Measurements from ENCODE around the gene HTT. TPM values are rescaled to one million over a fixed set of nuclear protein-coding genes. Genes with fewer than 3 reads are reported as not detected.
"Not testable (repeated sequence)": the region's sequence is repeated elsewhere in the genome, so short reads cannot be mapped to it uniquely, and the experiment has no call there.

The HTT gene
- total RNA-seq, 4 donors from 2014 or later, result 31.1 to 48.6 (median 43.0) TPM

DNA sequence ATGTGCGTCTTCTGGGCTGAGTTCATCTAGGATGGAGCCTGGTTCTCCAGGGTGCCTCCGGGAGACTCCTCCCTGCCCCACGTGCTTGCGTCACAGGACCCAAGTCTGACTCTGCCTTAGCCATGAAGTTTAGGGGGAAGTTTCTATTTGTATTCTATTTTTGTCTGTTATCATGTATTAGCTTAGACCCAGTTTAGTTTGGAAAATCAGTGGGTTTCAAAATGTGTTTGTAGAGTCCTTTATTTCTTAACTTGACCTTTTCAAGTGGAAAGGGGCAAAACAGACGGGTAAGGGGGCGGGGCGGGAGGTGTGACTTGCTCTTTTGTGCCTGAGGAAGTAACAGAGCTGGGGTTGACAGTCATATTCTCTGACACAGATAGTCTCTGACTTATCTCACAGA lies 86.0 kb downstream of the HTT start:
- Histone ChIP-seq H3K36me3 (peaks cover 0 to 79% of the 10 kb centered on the region in 2 donors), H3K4me1 (no peaks in the 10 kb centered on the region), H3K9me3 (peaks cover 0 to 17% (median 0%) of the 10 kb centered on the region in 3 donors), H3K27me3 (no peaks in the 10 kb centered on the region), H3K27ac (no peak overlapping the region), H3K4me3 (no peak overlapping the region)
- ATAC-seq, result no peak
- WGBS, 2 donors (ENCODE audit: low coverage in 1 of 2), result 85 to 90% methylated on average over 6 to 7 of the region's 7 CpGs
- TF ChIP-seq POLR2AphosphoS5 (IDR thresholded peaks at IDR 0.05) (no peak), POLR2A (IDR thresholded peaks at IDR 0.05) (no peak), EP300 (IDR thresholded peaks at IDR 0.05) (no peak)
- TF ChIP-seq, protein P1, sequence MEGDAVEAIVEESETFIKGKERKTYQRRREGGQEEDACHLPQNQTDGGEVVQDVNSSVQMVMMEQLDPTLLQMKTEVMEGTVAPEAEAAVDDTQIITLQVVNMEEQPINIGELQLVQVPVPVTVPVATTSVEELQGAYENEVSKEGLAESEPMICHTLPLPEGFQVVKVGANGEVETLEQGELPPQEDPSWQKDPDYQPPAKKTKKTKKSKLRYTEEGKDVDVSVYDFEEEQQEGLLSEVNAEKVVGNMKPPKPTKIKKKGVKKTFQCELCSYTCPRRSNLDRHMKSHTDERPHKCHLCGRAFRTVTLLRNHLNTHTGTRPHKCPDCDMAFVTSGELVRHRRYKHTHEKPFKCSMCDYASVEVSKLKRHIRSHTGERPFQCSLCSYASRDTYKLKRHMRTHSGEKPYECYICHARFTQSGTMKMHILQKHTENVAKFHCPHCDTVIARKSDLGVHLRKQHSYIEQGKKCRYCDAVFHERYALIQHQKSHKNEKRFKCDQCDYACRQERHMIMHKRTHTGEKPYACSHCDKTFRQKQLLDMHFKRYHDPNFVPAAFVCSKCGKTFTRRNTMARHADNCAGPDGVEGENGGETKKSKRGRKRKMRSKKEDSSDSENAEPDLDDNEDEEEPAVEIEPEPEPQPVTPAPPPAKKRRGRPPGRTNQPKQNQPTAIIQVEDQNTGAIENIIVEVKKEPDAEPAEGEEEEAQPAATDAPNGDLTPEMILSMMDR (IDR thresholded peaks at IDR 0.05), result no peak

DNA sequence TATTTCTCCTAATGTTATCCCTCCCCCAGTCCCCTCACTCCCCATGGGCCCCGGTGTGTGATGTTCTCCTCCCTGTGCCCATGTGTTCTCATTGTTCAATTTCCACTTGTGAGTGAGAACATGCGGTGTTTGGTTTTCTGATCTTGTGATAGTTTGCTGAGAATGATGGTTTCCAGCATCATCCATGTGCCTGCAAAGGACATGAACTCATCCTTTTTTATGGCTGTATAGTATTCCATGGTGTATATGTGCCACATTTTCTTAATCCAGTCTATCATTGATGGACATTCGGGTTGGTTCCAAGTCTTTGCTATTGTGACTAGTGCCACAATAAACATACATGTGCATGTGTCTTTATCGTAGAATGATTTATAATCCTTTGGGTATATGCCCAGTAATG lies 86.6 kb downstream of the HTT start:
- 98 to 100% methylated on average over 3 of the region's 4 CpGs for WGBS, 2 donors (ENCODE audit: low coverage in 1 of 2)
- H3K4me1 ChIP-seq, ATAC-seq: not testable (repeated sequence)

DNA sequence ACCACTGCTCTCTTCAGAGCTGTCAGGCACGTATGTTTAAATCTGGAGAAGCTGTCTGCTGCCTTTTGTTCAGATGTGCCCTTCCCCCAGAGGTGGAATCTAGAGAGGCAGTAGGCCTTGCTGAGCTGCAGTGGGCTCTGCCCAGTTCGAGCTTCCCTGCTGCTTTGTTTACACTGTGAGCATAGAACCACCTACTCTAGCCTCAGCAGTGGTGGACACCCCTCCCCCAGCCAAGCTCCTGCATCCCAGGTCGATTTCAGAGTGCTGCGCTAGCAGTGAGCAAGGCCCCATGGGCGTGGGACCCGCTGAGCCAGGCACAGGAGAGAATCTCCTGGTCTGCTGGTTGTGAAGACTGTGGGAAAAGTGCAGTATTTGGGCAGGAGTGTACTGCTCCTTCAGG lies 92.0 kb downstream of the HTT start:
- not testable (repeated sequence) for ATAC-seq, H3K4me3 ChIP-seq, H3K4me1 ChIP-seq, H3K27ac ChIP-seq, H3K27me3 ChIP-seq
- H3K36me3 ChIP-seq, result peaks cover 0 to 42% of the 10 kb centered on the region in 2 donors
- WGBS, 2 donors (ENCODE audit: low coverage in 1 of 2), result 80% methylated on average over 2 of the region's 6 CpGs; no CpG with 5 or more reads in 1 of the 2 donors
- H3K9me3 ChIP-seq, result peaks cover 0 to 17% (median 0%) of the 10 kb centered on the region in 3 donors

More for the DNA sequence above, 86.6 kb downstream of the HTT start:
- not testable (repeated sequence) for H3K27ac ChIP-seq, H3K4me3 ChIP-seq, H3K27me3 ChIP-seq
- Histone ChIP-seq H3K36me3 (peaks cover 0 to 76% of the 10 kb centered on the region in 2 donors), H3K9me3 (peaks cover 0 to 17% (median 0%) of the 10 kb centered on the region in 3 donors)

DNA sequence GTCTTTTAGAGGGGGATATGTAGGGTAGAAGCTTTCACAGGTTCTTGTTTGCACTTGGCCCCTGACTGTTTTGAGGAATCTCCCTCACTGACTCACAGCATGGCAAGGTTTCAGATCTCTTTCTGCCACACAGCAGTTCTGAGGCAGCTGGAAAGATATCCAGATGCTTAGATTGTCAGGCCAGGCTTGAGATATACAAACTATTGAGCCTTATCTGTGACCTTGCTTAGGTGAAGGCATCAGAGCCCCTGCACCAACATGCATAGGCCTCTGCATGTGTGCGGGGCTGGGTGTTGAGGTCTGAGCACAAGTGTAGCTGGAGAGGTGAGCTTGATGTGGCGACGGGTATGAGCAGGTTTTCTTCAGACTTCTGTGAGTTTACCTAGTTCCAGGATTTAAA lies 93.5 kb downstream of the HTT start:
- TF ChIP-seq, protein P1 (IDR thresholded peaks at IDR 0.05), result no peak
- TF ChIP-seq POLR2AphosphoS5 (IDR thresholded peaks at IDR 0.05) (no peak), POLR2A (IDR thresholded peaks at IDR 0.05) (no peak), EP300 (IDR thresholded peaks at IDR 0.05) (no peak)
- Histone ChIP-seq H3K4me1 (peaks cover 0 to 6% (median 5%) of the 10 kb centered on the region in 3 donors), H3K4me3 (no peak overlapping the region), H3K9me3 (peaks cover 0 to 3% (median 0%) of the 10 kb centered on the region in 3 donors), H3K36me3 (peaks cover 0 to 42% of the 10 kb centered on the region in 2 donors), H3K27ac (no peak overlapping the region), H3K27me3 (no peaks in the 10 kb centered on the region)
- WGBS, 2 donors (ENCODE audit: low coverage in 1 of 2), result 63% methylated on average over 3 of the region's 3 CpGs; no CpG with 5 or more reads in 1 of the 2 donors
- ATAC-seq, result no peak

DNA sequence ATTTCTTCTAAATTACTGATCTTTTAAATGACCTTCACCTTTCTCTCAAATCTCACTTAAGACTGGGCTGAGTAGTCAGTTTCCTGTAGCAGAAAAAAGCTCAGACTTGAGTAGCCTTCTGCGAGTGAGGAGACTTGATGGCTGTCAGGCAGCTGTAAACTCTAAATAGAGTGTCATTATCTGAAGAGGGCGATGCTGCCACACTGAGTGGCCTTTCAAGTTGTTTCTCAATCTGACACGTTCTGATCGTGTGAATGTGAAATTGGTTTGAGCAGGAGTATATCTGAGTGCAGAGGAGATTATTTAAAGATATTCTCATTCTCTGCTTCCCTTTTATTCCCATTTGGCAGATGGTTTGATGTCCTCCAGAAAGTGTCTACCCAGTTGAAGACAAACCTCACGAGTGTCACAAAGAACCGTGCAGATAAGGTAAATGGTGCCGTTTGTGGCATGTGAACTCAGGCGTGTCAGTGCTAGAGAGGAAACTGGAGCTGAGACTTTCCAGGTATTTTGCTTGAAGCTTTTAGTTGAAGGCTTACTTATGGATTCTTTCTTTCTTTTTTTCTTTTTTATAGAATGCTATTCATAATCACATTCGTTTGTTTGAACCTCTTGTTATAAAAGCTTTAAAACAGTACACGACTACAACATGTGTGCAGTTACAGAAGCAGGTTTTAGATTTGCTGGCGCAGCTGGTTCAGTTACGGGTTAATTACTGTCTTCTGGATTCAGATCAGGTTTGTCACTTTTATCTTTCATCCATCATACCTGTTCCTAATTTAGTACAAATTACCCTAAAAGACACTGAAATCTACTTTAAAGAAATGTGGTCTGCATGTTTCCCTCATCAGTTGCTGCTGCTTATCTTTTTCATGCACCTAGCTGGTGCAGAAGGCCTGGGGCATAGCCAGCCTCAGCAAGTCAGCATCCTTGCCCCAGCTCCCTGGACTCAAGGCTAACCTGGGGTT lies 100.2 kb downstream of the HTT start:
- peaks cover 0 to 7% (median 0%) of the 10 kb centered on the region in 3 donors for H3K4me1 ChIP-seq
- peaks cover 5 to 87% of the 10 kb centered on the region in 2 donors for H3K36me3 ChIP-seq
- no peak overlapping the region for H3K4me3 ChIP-seq
- H3K27me3 ChIP-seq, result no peaks in the 10 kb centered on the region
- no peak overlapping the region for H3K27ac ChIP-seq
- TF ChIP-seq EP300 (IDR thresholded peaks at IDR 0.05), result no peak
- no peak for TF ChIP-seq POLR2AphosphoS5 (IDR thresholded peaks at IDR 0.05)
- WGBS, 2 donors (ENCODE audit: low coverage in 1 of 2), result 77 to 88% methylated on average over 9 to 12 of the region's 12 CpGs
- H3K9me3 ChIP-seq, result no peaks in the 10 kb centered on the region
- no peak for ATAC-seq

DNA sequence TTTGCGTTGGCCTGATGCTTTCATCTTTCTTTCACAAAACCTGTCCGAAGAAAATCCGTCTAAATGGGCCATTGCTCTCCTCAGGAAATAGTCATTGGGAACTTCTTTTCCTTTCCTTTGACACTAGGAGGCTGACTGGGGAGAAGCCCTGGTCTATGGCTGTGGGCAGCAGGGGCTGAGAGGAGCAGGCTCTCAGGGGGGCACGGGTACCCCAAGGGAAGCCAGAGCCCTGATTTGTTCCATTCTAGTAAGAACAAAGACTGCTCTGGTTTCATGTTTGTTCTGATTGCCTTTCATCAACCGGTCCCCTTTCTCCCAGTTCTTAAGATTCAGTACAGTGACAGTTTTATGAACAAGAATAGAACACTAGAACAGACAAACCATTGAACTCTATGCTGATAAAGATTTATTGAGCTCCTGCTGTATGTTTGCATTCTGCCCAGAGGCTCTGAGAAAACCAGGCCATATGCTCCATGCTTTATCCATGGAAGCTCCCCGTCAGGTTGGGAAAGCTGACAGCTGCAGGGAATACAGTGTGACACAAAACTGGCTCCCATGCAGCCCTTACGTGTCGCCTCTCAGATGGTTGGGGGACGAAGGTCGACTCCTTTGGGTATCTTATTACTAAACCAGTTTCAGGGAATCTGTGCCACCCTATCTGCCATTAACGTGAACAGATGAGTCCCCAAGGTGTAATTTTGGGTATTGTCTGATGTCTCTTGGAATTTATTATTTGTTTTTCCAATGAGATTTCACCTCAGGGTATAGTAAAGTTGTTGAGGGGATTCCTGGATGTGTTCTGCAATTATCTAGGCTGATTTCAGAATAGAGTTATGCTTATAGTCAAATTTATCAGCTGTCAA lies 102.1 kb downstream of the HTT start:
- Histone ChIP-seq H3K9me3 (no peaks in the 10 kb centered on the region), H3K27me3 (no peaks in the 10 kb centered on the region), H3K27ac (no peak overlapping the region), H3K36me3 (peaks cover 5 to 98% of the 10 kb centered on the region in 2 donors), H3K4me3 (no peak overlapping the region), H3K4me1 (peaks cover 0 to 7% (median 0%) of the 10 kb centered on the region in 3 donors)
- WGBS, 2 donors (ENCODE audit: low coverage in 1 of 2), result 50 to 95% methylated on average over 2 to 5 of the region's 11 CpGs
- ATAC-seq, result no peak
- TF ChIP-seq, protein P1 (IDR thresholded peaks at IDR 0.05), result no peak
- no peak for TF ChIP-seq POLR2A (IDR thresholded peaks at IDR 0.05)
- TF ChIP-seq EP300 (IDR thresholded peaks at IDR 0.05), result no peak
- TF ChIP-seq POLR2AphosphoS5 (IDR thresholded peaks at IDR 0.05), result no peak
